MCF 10A (cell line): ENCODE measurements around the gene C3orf52. TPM values are rescaled to one million over a fixed set of nuclear protein-coding genes. Genes with fewer than 3 reads are reported as not detected.
A peak's percentile ranks its signal among the peaks of the same experiment; 100 is the strongest.

Source experiments
- BruUV-seq: library from RNA; stranded (reverse); fragments of 400-500 nt; replicated peaks from 2 replicates; lab custom pipeline; 2021; lab: Mats Ljungman, UMichigan
- CTCF ChIA-PET: fragments of 300-600 bp; sonication (Branson Sonifier 250); formaldehyde crosslinking; extraction: SDS; loops from one replicate; lab custom pipeline; 2021; ENCODE audit warnings: antibody characterized with exemption, inconsistent platforms; lab: Yijun Ruan, JAX
- POLR2A ChIA-PET: fragments of 300-600, 350-650 bp; sonication (Branson Sonifier 250); formaldehyde crosslinking; extraction: SDS; loops from one replicate; lab custom pipeline; 2020; ENCODE audit warnings: antibody characterized with exemption, inconsistent platforms; lab: Yijun Ruan, JAX
- DNase-seq: peaks from one replicate; pipeline ENCODE4 v3.0.0-alpha.2; 2018; ENCODE audit not compliant: unreplicated experiment
- H3K27ac Mint-ChIP-seq: one replicate; pipeline ENCODE4 v1.8.0; 2022; ENCODE audit warnings: mild to moderate bottlenecking, low read depth, mixed read lengths; ENCODE audit not compliant: unreplicated experiment
- H3K27me3 Mint-ChIP-seq: one replicate; pipeline ENCODE4 v1.8.0; 2022; ENCODE audit warnings: mixed read lengths; ENCODE audit not compliant: insufficient read depth, unreplicated experiment
- H3K36me3 Mint-ChIP-seq: one replicate; pipeline ENCODE4 v1.8.0; 2022; ENCODE audit warnings: mild to moderate bottlenecking, moderate library complexity, mixed read lengths; ENCODE audit not compliant: insufficient read depth, unreplicated experiment
- H3K4me1 Mint-ChIP-seq: one replicate; pipeline ENCODE4 v1.8.0; 2022; ENCODE audit warnings: mixed read lengths; ENCODE audit not compliant: insufficient read depth, unreplicated experiment
- H3K4me3 Mint-ChIP-seq: one replicate; pipeline ENCODE4 v1.8.0; 2022; ENCODE audit warnings: mild to moderate bottlenecking, moderate library complexity, mixed read lengths; ENCODE audit not compliant: unreplicated experiment
- H3K9me3 Mint-ChIP-seq: one replicate; pipeline ENCODE4 v1.8.0; 2022; ENCODE audit warnings: mixed read lengths; ENCODE audit not compliant: unreplicated experiment
- CTCF ChIP-seq: fragments of 200-600 bp; IDR thresholded peaks from one replicate; pipeline ENCODE4 v1.8.0; 2022; ENCODE audit warnings: antibody characterized with exemption, mild to moderate bottlenecking; ENCODE audit not compliant: unreplicated experiment
- intact Hi-C: fragments of 100-400 bp; cut with micrococcal nuclease; formaldehyde crosslinking; loops from 2 replicates; pipeline ENCODE4 v1.14.1; 2022
- total RNA-seq: library from RNA; stranded (reverse); gene quantifications from 2 replicates; pipeline ENCODE4 v1.2.3, GENCODE V29; 2022

Gene C3orf52
- total RNA-seq, 1 experiment from 2014 or later, result 10.4 TPM

DNA sequence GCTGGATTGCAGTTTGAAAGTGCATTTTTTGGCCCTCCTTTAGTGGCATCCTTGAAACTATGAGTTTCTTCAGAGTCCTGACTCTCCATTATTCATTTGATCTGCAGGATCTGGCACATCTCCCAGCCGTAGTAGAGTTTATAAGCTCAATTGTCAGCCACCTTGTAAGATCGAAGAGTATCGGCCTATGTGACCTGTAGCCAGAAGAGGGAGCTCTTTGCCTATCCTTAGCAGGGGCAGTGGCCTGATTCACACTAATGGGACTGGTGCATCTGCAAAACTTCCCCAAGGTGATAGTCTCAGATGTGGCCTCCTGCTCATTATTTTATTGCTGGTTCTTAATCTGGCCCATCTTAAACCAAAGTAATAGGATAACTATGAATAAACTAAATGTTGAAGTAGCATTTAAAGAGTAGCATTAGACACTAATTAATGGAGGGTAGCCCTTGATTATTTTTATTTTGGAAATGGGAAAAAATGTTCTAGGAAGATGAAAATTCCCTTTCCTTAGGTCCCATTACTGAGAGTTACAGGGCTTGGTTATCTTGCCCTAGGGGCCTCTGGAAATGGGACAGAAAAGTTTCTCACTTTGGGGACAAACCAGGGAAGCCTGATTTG is 25.7 kb downstream of the C3orf52 start:
- peaks cover 34% of the 10 kb centered on the region for H3K36me3 Mint-ChIP-seq

DNA sequence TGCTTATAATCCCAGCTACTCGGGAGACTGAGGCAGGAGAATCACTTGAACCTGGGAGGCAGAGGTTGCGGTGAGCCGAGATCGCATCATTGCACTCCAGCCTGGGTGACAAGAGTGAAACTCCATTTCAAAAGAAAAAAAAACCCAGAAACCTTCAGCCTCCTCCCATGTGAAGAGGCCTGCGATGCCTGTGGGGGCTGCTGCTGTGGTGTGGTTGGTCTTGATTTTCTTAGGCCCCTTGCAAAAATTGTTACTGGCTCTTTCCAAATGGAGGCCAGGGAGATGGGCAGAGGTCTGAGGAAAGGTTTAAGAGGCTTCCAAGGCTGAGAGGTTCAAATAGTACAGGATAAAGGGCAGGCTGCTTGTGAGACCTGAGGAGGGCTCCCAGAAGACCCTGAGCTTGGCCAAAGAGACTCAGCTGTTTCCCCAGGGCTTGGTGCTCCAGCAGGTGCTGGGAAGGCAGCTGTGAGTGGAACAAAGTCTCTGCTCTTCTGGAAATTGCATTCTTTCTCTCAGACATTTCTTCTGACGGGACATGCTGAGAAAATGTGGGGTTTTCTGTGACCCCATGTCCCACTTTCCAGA is 28.5 kb downstream of the C3orf52 start:
- no peak for TF ChIP-seq CTCF
- Mint-ChIP-seq H3K27me3 (no peaks in the 10 kb centered on the region), H3K9me3 (no peaks in the 10 kb centered on the region), H3K4me1 (peaks cover 9% of the 10 kb centered on the region), H3K4me3 (no peak overlapping the region), H3K36me3 (peaks cover 41% of the 10 kb centered on the region), H3K27ac (peak overlapping the region; percentile 23)
- ChIA-PET POLR2A (no interaction called here), CTCF (interaction anchor here (0.6 to 5.0 kb wide), 5 partner anchors 8 to 249 kb away, joined by 3 to 23 read pairs (median 4); partner anchors contain the start of gene SLC9C1)
- intact Hi-C loops, result no loop called here
- DNase-seq, result no peak
- no TSS peak for BruUV-seq

More for the DNA sequence above, 25.7 kb downstream of the C3orf52 start:
- no peak overlapping the region for H3K4me3 Mint-ChIP-seq
- TF ChIP-seq CTCF, result peak; percentile 80
- H3K9me3 Mint-ChIP-seq, result no peaks in the 10 kb centered on the region
- no peak overlapping the region for H3K27ac Mint-ChIP-seq
- intact Hi-C loops, result loop anchor here (1.0 to 2.0 kb wide), 4 partner anchors 37 to 419 kb away; no protein-coding TSS in a partner anchor
- POLR2A ChIA-PET, result interaction anchor here (0.8 to 2.0 kb wide), 5 partner anchors 9 to 207 kb away, joined by 3 to 5 read pairs (median 3); no protein-coding TSS in a partner anchor
- BruUV-seq, result no TSS peak
- peaks cover 16% of the 10 kb centered on the region for H3K4me1 Mint-ChIP-seq
- CTCF ChIA-PET, result interaction anchor here (0.6 to 3.8 kb wide), 37 partner anchors 9 to 697 kb away, joined by 3 to 43 read pairs (median 5); partner anchors contain the start of genes GCSAM and SLC9C1
- no peaks in the 10 kb centered on the region for H3K27me3 Mint-ChIP-seq
- peak; percentile 82 for DNase-seq

- intact Hi-C loops, result no loop called here
- Mint-ChIP-seq H3K9me3 (no peaks in the 10 kb centered on the region), H3K27me3 (no peaks in the 10 kb centered on the region), H3K4me3 (no peak overlapping the region), H3K27ac (no peak overlapping the region), H3K36me3 (peaks cover 41% of the 10 kb centered on the region), H3K4me1 (peaks cover 5% of the 10 kb centered on the region)
- CTCF ChIA-PET, result interaction anchor here (0.5 to 5.0 kb wide), 6 partner anchors 8 to 526 kb away, joined by 3 to 23 read pairs (median 3); partner anchors contain the start of genes CCDC80 and SLC9C1
- POLR2A ChIA-PET, result no interaction called here
- TF ChIP-seq CTCF, result no peak
- no TSS peak for BruUV-seq
- DNase-seq, result no peak
These were observed 29.1 kb downstream of the C3orf52 start for GRCh38 chr3:112115161-112115739.
